HCT116 (cell line): Measurements from ENCODE around the gene HSPA9. TPM values are rescaled to one million over a fixed set of nuclear protein-coding genes. Genes with fewer than 3 reads are reported as not detected.

ENCODE experiments used
- ATAC-seq: fragments of 200-7000 bp; cut with Tn5 transposase; 2 replicates; pipeline ENCODE4 v1.9.1; 2020; ENCODE audit warnings: mild to moderate bottlenecking, moderate library complexity
- BruUV-seq: library from RNA; stranded (reverse); fragments of 400-500 nt; replicated peaks from 2 replicates; lab custom pipeline; 2021; lab: Mats Ljungman, UMichigan
- CTCF ChIA-PET: fragments of 300-600 bp; sonication (Branson Sonifier 250); formaldehyde crosslinking; loops from one replicate; lab custom pipeline; 2021; ENCODE audit warnings: antibody characterized with exemption; lab: Charles Lee
- POLR2A ChIA-PET: fragments of 300-600, 350-600 bp; sonication (Branson Sonifier 250); formaldehyde crosslinking; loops from one replicate; lab custom pipeline; 2021; ENCODE audit warnings: antibody characterized with exemption; lab: Charles Lee
- RAD21 ChIA-PET, 2 experiments: fragments of 300-600 bp; sonication (Branson Sonifier 250); formaldehyde crosslinking; loops; one replicate each; lab custom pipeline; 2023; ENCODE audit warnings: low total read pairs in 2 of 2; ENCODE audit not compliant: uncharacterized antibody in 2 of 2, unreplicated experiment in 2 of 2, low non-redundant PET in 1 of 2; lab: Charles Lee
- DNase-seq: peaks from one replicate; pipeline ENCODE4 v3.0.0-alpha.2; 2010; ENCODE audit warnings: low read depth, low spot score
- H2AFZ ChIP-seq: fragments of 200-600 bp; shearing (Covaris generic), sonication (generic); 2 replicates; pipeline ENCODE4 v1.6.1; 2017; ENCODE audit warnings: low read depth, mixed run types, mixed read lengths, antibody characterized with exemption, low read length; ENCODE audit not compliant: poor library complexity, severe bottlenecking
- H3K27ac ChIP-seq: 2 replicates; pipeline ENCODE4 v1.5.1; 2012; ENCODE audit warnings: low read depth, low read length
- H3K27me3 ChIP-seq: fragments of 200-600 bp; sonication (generic); 2 replicates; pipeline ENCODE4 v1.6.1; 2016; ENCODE audit warnings: mixed run types, low read length, mixed read lengths; ENCODE audit not compliant: insufficient read depth
- H3K36me3 ChIP-seq, 2 experiments: fragments of 200-500 bp in 1 of 2; fragments of 200-600 bp in 1 of 2; sonication (Bioruptor generic) in 1 of 2; sonication (generic) in 1 of 2; 2 replicates each; pipeline versions ENCODE4 v1.5.1 to v1.6.1; 2014 to 2016; ENCODE audit warnings: low read length in 2 of 2, inconsistent platforms in 1 of 2, mixed read lengths in 1 of 2, mixed run types in 1 of 2; ENCODE audit not compliant: insufficient read depth in 2 of 2, control insufficient read depth in 1 of 2
- H3K4me1 ChIP-seq, 2 experiments: fragments of 200-600 bp in 1 of 2; sonication (generic) in 1 of 2; 2 replicates each; pipeline versions ENCODE4 v1.5.1 to v1.6.1; 2012 to 2017; ENCODE audit warnings: low read length in 2 of 2, inconsistent platforms in 1 of 2, mild to moderate bottlenecking in 1 of 2, mixed read lengths in 1 of 2, mixed run types in 1 of 2, moderate library complexity in 1 of 2; ENCODE audit not compliant: insufficient read depth in 2 of 2, control insufficient read depth in 1 of 2
- H3K4me2 ChIP-seq: fragments of 200-600 bp; sonication (generic); 2 replicates; pipeline ENCODE4 v1.6.1; 2017; ENCODE audit warnings: mixed run types, low read length, mixed read lengths
- H3K4me3 ChIP-seq, 2 experiments: fragments of 200-600 bp in 1 of 2; sonication (generic) in 1 of 2; replicated peaks in 1 of 2; 2 replicates each; pipeline ENCODE4 v1.5.1; 2011 to 2016; ENCODE audit warnings: low read length in 2 of 2, control low read depth in 1 of 2, low read depth in 1 of 2, mild to moderate bottlenecking in 1 of 2, mixed read lengths in 1 of 2, mixed run types in 1 of 2
- H3K79me2 ChIP-seq: fragments of 200-600 bp; sonication (generic); 2 replicates; pipeline ENCODE4 v1.6.1; 2017; ENCODE audit warnings: mild to moderate bottlenecking, mixed run types, low read length, moderate library complexity, mixed read lengths; ENCODE audit not compliant: insufficient read depth
- H3K9ac ChIP-seq: fragments of 200-600 bp; sonication (generic); 2 replicates; pipeline ENCODE4 v1.6.1; 2016; ENCODE audit warnings: low read length, mixed read lengths
- H3K9me2 ChIP-seq: fragments of 200-600 bp; sonication (generic), shearing (Covaris generic); 2 replicates; pipeline ENCODE4 v1.6.1; 2017; ENCODE audit warnings: mixed run types, mild to moderate bottlenecking, moderate library complexity; ENCODE audit not compliant: insufficient read depth
- H3K9me3 ChIP-seq, 2 experiments: fragments of 200-500 bp in 1 of 2; fragments of 200-600 bp in 1 of 2; sonication (Bioruptor generic) in 1 of 2; sonication (generic) in 1 of 2; 2 replicates each; pipeline ENCODE4 v1.6.1; 2014 to 2017; ENCODE audit warnings: low read length in 2 of 2, mixed read lengths in 2 of 2, inconsistent platforms in 1 of 2, low read depth in 1 of 2, mild to moderate bottlenecking in 1 of 2, mixed run types in 1 of 2, moderate library complexity in 1 of 2; ENCODE audit not compliant: control insufficient read depth in 1 of 2, insufficient read depth in 1 of 2
- H4K20me1 ChIP-seq: fragments of 200-600 bp; sonication (generic), shearing (Covaris generic); 2 replicates; pipeline ENCODE4 v1.6.1; 2017; ENCODE audit warnings: mixed run types, mild to moderate bottlenecking, moderate library complexity; ENCODE audit not compliant: insufficient read depth
- ATF3 ChIP-seq: IDR thresholded peaks from 2 replicates; pipeline ENCODE4 v1.6.1; 2012
- EGR1 ChIP-seq: IDR thresholded peaks from 2 replicates; pipeline ENCODE4 v1.6.1; 2012; ENCODE audit warnings: low read depth
- EZH2phosphoT487 ChIP-seq: fragments of 200-600 bp; IDR thresholded peaks from 2 replicates; pipeline ENCODE4 v1.6.1; 2018; ENCODE audit warnings: antibody characterized with exemption, borderline replicate concordance
- POLR2A ChIP-seq: IDR thresholded peaks from 2 replicates; pipeline ENCODE4 v1.7.0; 2011; ENCODE audit warnings: borderline replicate concordance; ENCODE audit not compliant: insufficient read depth, insufficient read length; ENCODE audit errors: extremely low read depth
- POLR2AphosphoS5 ChIP-seq: IDR thresholded peaks from 2 replicates; pipeline ENCODE4 v1.6.1; 2011; ENCODE audit warnings: mild to moderate bottlenecking, low read depth, low read length, moderate library complexity
- RAD21 ChIP-seq: IDR thresholded peaks from 2 replicates; pipeline ENCODE4 v1.6.1; 2012; ENCODE audit warnings: low read depth, mild to moderate bottlenecking
- SRF ChIP-seq: IDR thresholded peaks from 2 replicates; pipeline ENCODE4 v1.6.1; 2012; ENCODE audit warnings: low read depth
- YY1 ChIP-seq: IDR thresholded peaks from 2 replicates; pipeline ENCODE4 v1.6.1; 2011; ENCODE audit warnings: low read length, low read depth, moderate library complexity, mild to moderate bottlenecking; ENCODE audit not compliant: insufficient replicate concordance; ENCODE audit errors: extremely low read depth
- ZNF274 ChIP-seq: fragments of 200-500 bp; sonication (Bioruptor generic); IDR thresholded peaks from 2 replicates; pipeline ENCODE4 v1.6.1; 2014; ENCODE audit warnings: mild to moderate bottlenecking, low read depth, low read length, inconsistent platforms
- intact Hi-C: fragments of 100-400 bp; cut with micrococcal nuclease; formaldehyde crosslinking; loops from 2 replicates; pipeline ENCODE4 v1.10.0; 2022
- total RNA-seq: library from RNA; stranded (reverse); gene quantifications from one replicate; pipeline ENCODE4 v1.2.1, GENCODE V29; 2021; ENCODE audit not compliant: unreplicated experiment
- TF ChIP-seq, protein P1 (sequence below): IDR thresholded peaks from 2 replicates; pipeline ENCODE4 v1.6.1; 2012; ENCODE audit warnings: low read depth
- TF ChIP-seq, protein P2 (sequence below): IDR thresholded peaks from 2 replicates; pipeline ENCODE4 v1.6.1; 2012
- TF ChIP-seq, protein P3 (sequence below): IDR thresholded peaks from 2 replicates; pipeline ENCODE4 v1.6.1; 2011; ENCODE audit warnings: mild to moderate bottlenecking, low read length, moderate library complexity; ENCODE audit not compliant: insufficient replicate concordance; ENCODE audit errors: extremely low read depth

HSPA9 gene
- total RNA-seq, 1 experiment from 2014 or later, result 486 TPM

DNA sequence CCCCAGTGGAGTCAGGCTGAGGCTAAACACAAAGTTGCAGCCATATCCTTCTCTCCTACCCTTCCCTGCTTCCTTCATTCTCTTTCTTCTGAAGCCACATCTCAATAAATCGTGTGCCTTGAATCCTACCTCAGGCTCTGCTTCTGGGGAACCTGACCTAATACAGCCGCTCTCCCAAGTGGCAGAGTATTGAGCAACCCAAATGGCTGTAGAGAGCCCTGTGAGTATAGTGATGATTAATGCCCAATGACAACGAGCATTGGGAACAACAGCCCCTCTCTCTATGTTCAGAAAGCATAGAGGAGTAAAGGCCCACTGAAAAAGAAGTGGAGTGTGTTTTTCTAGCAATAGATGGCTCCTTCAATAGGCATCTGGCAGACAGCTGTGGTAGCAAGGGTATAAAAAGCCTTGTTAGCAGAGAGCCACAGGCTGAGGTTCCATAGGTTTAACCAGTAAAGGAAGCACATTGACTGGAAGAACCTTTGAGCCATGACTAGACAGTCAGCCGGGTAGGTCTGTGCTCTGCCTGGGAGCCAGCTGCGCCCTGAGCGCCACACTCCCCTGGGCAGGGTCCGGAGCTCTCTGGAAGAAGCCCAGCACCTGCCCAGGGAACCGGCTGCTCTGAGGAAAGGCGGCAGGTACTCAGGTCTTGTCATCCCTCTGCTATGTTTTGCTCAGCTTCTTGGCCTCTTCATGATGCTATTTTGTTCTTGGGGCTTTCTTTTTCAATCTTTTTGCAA lies 22.6 kb upstream of the HSPA9 start:
- no peaks in the 10 kb centered on the region for H3K9me3 ChIP-seq
- no peak overlapping the region for H2AFZ ChIP-seq
- TF ChIP-seq POLR2AphosphoS5 (no peak), ZNF274 (no peak)
- H3K4me1 ChIP-seq, result peaks cover 0 to 5% of the 10 kb centered on the region in 2 experiments; a peak in 1 of 4 replicates
- no TSS peak for BruUV-seq
- H4K20me1 ChIP-seq, result no peaks in the 10 kb centered on the region
- no peak overlapping the region for H3K9ac ChIP-seq
- H3K9me2 ChIP-seq, result no peaks in the 10 kb centered on the region
- ATAC-seq, result no peak
- intact Hi-C loops, result no loop called here
- no peak overlapping the region for H3K4me2 ChIP-seq
- DNase-seq, result no peak
- H3K27ac ChIP-seq, result no peak overlapping the region
- H3K36me3 ChIP-seq, result no peaks in the 10 kb centered on the region
- ChIA-PET CTCF (no interaction called here), POLR2A (no interaction called here), RAD21 (no interaction called here)
- no peaks in the 10 kb centered on the region for H3K27me3 ChIP-seq
- no peaks in the 10 kb centered on the region for H3K79me2 ChIP-seq
- no peak overlapping the region for H3K4me3 ChIP-seq

- CTCF ChIA-PET, result no interaction called here
- no peaks in the 10 kb centered on the region for H3K79me2 ChIP-seq
- no peak overlapping the region for H2AFZ ChIP-seq
- H3K9me3 ChIP-seq, result no peaks in the 10 kb centered on the region
- ATAC-seq (no peak), DNase-seq (no peak)
- POLR2A ChIA-PET, result no interaction called here
- H4K20me1 ChIP-seq, result no peaks in the 10 kb centered on the region
- H3K27me3 ChIP-seq, result no peaks in the 10 kb centered on the region
- H3K9ac ChIP-seq, result no peak overlapping the region
- BruUV-seq, result no TSS peak
- no peaks in the 10 kb centered on the region for H3K9me2 ChIP-seq
- H3K4me3 ChIP-seq, result no peak overlapping the region
- peaks cover 0 to under 1% of the 10 kb centered on the region in 2 experiments; a peak in 1 of 4 replicates for H3K4me1 ChIP-seq
- no peak overlapping the region for H3K27ac ChIP-seq
- RAD21 ChIA-PET, result no interaction called here
- H3K36me3 ChIP-seq, result no peaks in the 10 kb centered on the region
- H3K4me2 ChIP-seq, result no peak overlapping the region
- intact Hi-C loops, result no loop called here
- TF ChIP-seq YY1, result no peak
- TF ChIP-seq EGR1, result no peak
- no peak for TF ChIP-seq ATF3
- no peak for TF ChIP-seq POLR2A
- TF ChIP-seq RAD21, result no peak
- TF ChIP-seq, protein P1, sequence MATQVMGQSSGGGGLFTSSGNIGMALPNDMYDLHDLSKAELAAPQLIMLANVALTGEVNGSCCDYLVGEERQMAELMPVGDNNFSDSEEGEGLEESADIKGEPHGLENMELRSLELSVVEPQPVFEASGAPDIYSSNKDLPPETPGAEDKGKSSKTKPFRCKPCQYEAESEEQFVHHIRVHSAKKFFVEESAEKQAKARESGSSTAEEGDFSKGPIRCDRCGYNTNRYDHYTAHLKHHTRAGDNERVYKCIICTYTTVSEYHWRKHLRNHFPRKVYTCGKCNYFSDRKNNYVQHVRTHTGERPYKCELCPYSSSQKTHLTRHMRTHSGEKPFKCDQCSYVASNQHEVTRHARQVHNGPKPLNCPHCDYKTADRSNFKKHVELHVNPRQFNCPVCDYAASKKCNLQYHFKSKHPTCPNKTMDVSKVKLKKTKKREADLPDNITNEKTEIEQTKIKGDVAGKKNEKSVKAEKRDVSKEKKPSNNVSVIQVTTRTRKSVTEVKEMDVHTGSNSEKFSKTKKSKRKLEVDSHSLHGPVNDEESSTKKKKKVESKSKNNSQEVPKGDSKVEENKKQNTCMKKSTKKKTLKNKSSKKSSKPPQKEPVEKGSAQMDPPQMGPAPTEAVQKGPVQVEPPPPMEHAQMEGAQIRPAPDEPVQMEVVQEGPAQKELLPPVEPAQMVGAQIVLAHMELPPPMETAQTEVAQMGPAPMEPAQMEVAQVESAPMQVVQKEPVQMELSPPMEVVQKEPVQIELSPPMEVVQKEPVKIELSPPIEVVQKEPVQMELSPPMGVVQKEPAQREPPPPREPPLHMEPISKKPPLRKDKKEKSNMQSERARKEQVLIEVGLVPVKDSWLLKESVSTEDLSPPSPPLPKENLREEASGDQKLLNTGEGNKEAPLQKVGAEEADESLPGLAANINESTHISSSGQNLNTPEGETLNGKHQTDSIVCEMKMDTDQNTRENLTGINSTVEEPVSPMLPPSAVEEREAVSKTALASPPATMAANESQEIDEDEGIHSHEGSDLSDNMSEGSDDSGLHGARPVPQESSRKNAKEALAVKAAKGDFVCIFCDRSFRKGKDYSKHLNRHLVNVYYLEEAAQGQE, result no peak
- no peak for TF ChIP-seq EZH2phosphoT487
- TF ChIP-seq, protein P2, sequence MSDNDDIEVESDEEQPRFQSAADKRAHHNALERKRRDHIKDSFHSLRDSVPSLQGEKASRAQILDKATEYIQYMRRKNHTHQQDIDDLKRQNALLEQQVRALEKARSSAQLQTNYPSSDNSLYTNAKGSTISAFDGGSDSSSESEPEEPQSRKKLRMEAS, result no peak
- TF ChIP-seq, protein P3, sequence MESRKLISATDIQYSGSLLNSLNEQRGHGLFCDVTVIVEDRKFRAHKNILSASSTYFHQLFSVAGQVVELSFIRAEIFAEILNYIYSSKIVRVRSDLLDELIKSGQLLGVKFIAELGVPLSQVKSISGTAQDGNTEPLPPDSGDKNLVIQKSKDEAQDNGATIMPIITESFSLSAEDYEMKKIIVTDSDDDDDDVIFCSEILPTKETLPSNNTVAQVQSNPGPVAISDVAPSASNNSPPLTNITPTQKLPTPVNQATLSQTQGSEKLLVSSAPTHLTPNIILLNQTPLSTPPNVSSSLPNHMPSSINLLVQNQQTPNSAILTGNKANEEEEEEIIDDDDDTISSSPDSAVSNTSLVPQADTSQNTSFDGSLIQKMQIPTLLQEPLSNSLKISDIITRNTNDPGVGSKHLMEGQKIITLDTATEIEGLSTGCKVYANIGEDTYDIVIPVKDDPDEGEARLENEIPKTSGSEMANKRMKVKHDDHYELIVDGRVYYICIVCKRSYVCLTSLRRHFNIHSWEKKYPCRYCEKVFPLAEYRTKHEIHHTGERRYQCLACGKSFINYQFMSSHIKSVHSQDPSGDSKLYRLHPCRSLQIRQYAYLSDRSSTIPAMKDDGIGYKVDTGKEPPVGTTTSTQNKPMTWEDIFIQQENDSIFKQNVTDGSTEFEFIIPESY, result no peak
- no peak for TF ChIP-seq SRF
These were observed 21.1 kb upstream of the HSPA9 start for GRCh38 chr5:138596105-138596881.
